HG02840 (cell line): ENCODE data around the gene ARHGAP26.

Experiments used
- ATAC-seq: cut with Tn5 transposase; IDR thresholded peaks from one replicate; pipeline ENCODE4 v1.9.1; 2021; ENCODE audit warnings: mild to moderate bottlenecking, moderate library complexity, moderate number of reproducible peaks; ENCODE audit not compliant: unreplicated experiment, low FRiP score

Gene ARHGAP26

DNA sequence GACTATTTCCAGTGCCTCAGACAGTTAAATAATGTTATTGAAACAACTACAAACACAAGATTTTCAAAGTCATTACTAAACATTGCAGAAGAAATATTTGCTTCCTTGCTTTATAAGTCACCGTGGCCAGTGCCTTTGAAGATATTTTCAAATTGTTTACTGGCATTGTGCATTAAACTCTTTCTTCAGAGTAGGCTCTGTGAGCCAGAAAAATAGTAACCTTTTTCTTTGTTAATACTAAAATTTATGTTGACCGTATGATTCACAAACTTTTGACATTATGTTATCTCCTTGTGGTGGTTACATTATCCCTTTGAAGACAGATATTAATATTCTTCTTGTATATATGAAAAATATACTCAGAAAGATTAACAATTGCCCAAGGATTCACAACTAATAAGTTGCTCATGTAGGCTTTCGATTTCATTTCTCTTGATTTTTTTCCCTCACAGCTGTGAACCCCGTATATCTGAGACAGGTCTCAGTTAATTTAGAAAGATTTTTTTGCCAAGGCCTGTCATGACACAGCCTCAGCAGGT is 493.2 kb downstream of the ARHGAP26 start:
- ATAC-seq: no peak

GRCh38 chr5:143265995-143266394 is 495.8 kb downstream of the ARHGAP26 start:
- ATAC-seq: no peak

DNA sequence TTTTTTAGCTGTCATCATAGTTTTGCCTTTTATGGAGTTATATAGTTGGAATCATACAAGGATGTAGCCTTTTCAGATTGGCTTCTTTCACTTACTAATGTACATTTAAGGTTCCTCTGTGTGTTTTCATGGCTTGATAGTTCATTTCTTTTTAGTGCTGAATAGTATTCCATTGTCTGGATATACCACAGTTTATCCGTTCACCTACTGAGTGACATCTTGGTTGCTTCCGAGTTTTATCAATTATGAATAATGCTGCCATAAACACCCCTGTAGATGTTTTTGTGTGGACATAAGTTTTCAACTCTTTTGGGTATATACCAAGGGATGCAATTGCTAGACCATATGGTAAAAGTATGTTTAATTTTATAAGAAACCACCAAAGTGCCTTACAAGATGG is 497.0 kb downstream of the ARHGAP26 start:
- no peak for ATAC-seq

DNA sequence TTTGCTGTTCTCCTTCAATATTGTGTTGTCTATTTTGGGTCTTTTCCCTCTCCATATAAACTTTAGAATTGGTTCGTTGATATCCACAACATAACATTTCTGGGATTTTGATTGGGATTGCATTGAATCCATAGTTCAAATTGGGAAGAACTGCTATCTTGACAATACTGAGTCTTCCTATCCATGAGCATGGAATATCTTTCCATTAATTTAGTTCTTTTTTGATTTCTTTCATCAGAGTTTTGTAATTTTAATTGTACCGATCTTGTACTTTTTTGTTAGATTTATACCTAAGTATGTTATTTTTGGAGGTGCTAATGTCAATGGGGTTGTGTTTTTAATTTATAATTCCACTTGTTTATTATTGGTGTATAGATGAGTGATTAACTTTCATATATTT is 498.2 kb downstream of the ARHGAP26 start:
- ATAC-seq: no peak

GRCh38 chr5:143271431-143271830 is 501.3 kb downstream of the ARHGAP26 start:
- no peak for ATAC-seq

DNA sequence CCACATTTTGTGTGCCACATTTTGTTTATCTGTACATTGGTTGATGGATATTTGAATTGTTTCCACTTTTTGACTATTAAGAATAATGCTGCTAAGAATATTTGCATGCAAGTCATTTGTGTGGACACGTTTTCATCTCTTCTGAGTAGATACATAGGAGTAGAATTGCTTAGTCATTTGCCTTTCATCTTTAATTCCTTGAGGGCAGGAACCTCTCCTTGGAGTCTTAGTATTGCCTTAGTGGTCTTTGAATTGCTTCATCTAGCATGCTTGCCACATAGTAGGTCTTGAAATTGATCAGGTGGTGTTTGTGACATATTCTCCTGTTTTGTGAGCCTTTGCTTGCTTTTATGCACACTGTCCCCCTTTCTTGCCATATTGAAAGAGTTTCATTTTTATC is 504.8 kb downstream of the ARHGAP26 start:
- no peak for ATAC-seq

DNA sequence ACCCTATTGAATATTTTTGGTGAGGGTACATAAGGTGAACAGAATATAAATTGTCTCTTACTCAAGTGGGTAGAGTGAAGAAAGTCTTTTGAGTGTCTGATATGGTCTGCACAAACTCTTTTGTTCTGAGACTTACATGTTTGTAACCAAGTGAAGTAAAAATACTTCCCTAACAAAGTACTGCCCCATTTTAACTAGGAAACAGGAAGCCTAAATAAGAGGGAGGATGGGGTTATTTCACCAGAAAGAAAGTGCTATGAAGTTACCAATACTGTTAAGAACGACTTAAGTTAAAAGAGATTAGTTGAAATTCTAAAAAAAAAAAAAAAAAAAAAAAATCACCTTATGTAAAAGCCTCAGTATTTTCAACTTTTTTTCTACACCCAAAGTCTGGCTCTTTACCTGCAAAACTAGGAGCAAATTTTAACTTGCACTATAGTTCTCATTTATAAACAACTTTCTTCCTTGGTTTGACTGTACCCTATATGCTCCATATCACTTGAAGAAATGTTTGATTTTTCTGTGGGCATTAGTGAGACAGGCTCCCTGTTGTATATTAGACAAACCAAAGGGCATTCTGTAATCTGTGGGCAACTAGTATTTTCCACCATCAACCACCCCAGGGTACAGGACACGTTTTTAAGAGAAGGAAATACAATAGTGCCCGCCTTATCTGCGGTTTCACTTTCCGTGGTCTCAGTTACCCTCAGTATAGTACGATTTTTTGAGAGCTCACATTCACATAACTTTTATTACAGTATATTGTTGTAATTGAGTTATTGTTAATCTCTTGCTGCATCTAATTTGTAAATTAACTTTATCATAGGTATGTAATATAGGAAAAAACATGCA is 505.6 kb downstream of the ARHGAP26 start:
- no peak for ATAC-seq

DNA sequence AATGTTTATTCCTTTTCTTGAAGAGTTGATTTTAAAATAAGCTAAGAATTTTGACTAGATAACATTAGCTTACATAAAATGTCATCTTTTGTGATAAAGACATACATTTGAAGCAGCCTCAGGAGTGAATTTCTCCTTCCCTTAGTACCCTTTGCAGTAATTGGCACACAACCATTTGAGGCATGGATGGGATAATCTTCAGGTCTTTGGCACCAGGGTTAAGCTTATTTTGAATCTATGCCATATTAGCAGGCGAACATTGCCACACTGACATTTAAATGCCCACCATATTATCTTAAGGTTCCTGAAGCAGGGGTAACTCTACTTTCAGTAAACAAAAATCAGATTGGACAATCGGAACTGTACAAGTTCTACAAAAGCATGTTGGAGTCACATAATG is 507.4 kb downstream of the ARHGAP26 start:
- no peak for ATAC-seq
